ENCODE data around the gene UBR4. TPM values are rescaled to one million over a fixed set of nuclear protein-coding genes. Genes with fewer than 3 reads are reported as not detected.

The UBR4 gene
- total and polyA plus RNA-seq, 2 experiments from 2014 or later = 111 to 230 TPM

- H3K79me2 ChIP-seq (replicated peaks; ENCODE audit: insufficient read depth) = no peaks in the 10 kb centered on the region
- no peak overlapping the region for H3K27ac Mint-ChIP-seq
- no peak overlapping the region for H3K4me3 ChIP-seq
- H4K20me1 ChIP-seq (replicated peaks; ENCODE audit: insufficient read depth) = peaks cover 30% of the 10 kb centered on the region
- peaks cover 95% of the 10 kb centered on the region for H3K36me3 Mint-ChIP-seq (ENCODE audit: low read depth)
- H2AFZ ChIP-seq = no peak overlapping the region
- 0 out of 2 replicates have a peak, but pooled peaks cover 3% of the 10 kb centered on the region for H3F3A ChIP-seq (replicated peaks; ENCODE audit: low read depth)
- ATAC-seq = no peak
- H3K27me3 ChIP-seq (ENCODE audit: insufficient read depth) = no peaks in the 10 kb centered on the region
- no peak for DNase-seq (ENCODE audit: low spot score)
- H3K4me1 Mint-ChIP-seq = no peaks in the 10 kb centered on the region; the same call in 2 of the 3 replicates
- peaks cover 9% of the 10 kb centered on the region for H3K27me3 Mint-ChIP-seq (ENCODE audit: insufficient read depth, low read depth, poor library complexity)
- no peaks in the 10 kb centered on the region for H3K4me1 ChIP-seq (ENCODE audit: insufficient read depth)
- no peak for TF ChIP-seq POLR2AphosphoS5 (IDR thresholded peaks at IDR 0.05; ENCODE audit: low read depth)
- no peak for TF ChIP-seq ZNF462 (CRISPR knock-in tag; IDR thresholded peaks at IDR 0.05)
- TF ChIP-seq JUNB (IDR thresholded peaks at IDR 0.05; ENCODE audit: unreplicated experiment) = no peak
- no peak for TF ChIP-seq EZH2 (IDR thresholded peaks at IDR 0.05; ENCODE audit: low read depth, unreplicated experiment)
- no peak for TF ChIP-seq STAT1 (IDR thresholded peaks at IDR 0.05; ENCODE audit: unreplicated experiment)
- no peak for TF ChIP-seq ETS1 (IDR thresholded peaks at IDR 0.05)
- no peak for TF ChIP-seq REST (IDR thresholded peaks at IDR 0.05; ENCODE audit: unreplicated experiment)
- no peak for TF ChIP-seq ZNF114 (CRISPR knock-in tag; IDR thresholded peaks at IDR 0.05)
- no peak for TF ChIP-seq CTCF (conservative IDR thresholded peaks at IDR 0.05; ENCODE audit: low read depth in 2 of 2)
- TF ChIP-seq NANOG (IDR thresholded peaks at IDR 0.05; ENCODE audit: borderline replicate concordance) = no peak
- TF ChIP-seq ZNF331 (CRISPR knock-in tag; IDR thresholded peaks at IDR 0.05; ENCODE audit: low read depth) = no peak
- TF ChIP-seq EZH2phosphoT487 (IDR thresholded peaks at IDR 0.05; ENCODE audit: unreplicated experiment) = no peak
- no peak for TF ChIP-seq CREB1 (CRISPR knock-in tag; IDR thresholded peaks at IDR 0.05; ENCODE audit: low read depth)
- H3K9me3 Mint-ChIP-seq = no peaks in the 10 kb centered on the region
- no peaks in the 10 kb centered on the region for H3K9me2 ChIP-seq (ENCODE audit: insufficient read depth)
- no peak overlapping the region for H3K4me2 ChIP-seq
- no peak overlapping the region for H3K27ac ChIP-seq (ENCODE audit: low read depth)
- no peak overlapping the region for H3K4me3 Mint-ChIP-seq
- H3K36me3 ChIP-seq (ENCODE audit: insufficient read depth) = peaks cover 94% of the 10 kb centered on the region
These were observed 88.9 kb downstream of the UBR4 start for GRCh38 chr1:19121192-19121591.

Measured in GM23338 (cell line).